Stimulated activated CD8-positive, alpha-beta memory T cell treated with anti-CD3 and anti-CD28 coated beads, Interleukin-12 subunit alpha, Interleukin-12 subunit beta, amount 100 ng/mL, for 1 hour (primary cell): ENCODE data around the gene PTPA.
"Not testable (repeated sequence)": the region's sequence is repeated elsewhere in the genome, so short reads cannot be mapped to it uniquely, and the experiment has no call there.

Experiments used
- DNase-seq: peaks from one replicate; pipeline ENCODE4 v3.0.0-alpha.2; 2020; ENCODE audit warnings: low read depth

PTPA gene

GRCh38 chr9:129177791-129178567 is 66.8 kb downstream of the PTPA start, which contains the start of gene IER5L:
Gene IER5L (minus strand): TSS chr9:129178261. CDS start chr9:129178052, 209 bp downstream.
- peak; percentile 86 for DNase-seq

- DNase-seq, result no peak
Observed at GRCh38 chr9:129178568-129179382, 67.6 kb downstream of the PTPA start.

- no peak for DNase-seq
Observed at GRCh38 chr9:129181246-129181645, 70.0 kb downstream of the PTPA start.

GRCh38 chr9:129182122-129182521 is 70.9 kb downstream of the PTPA start:
- no peak for DNase-seq

GRCh38 chr9:129182625-129183494 is 71.6 kb downstream of the PTPA start:
- DNase-seq, result no peak

- no peak for DNase-seq
Observed at GRCh38 chr9:129183495-129184218, 72.4 kb downstream of the PTPA start.

GRCh38 chr9:129184219-129184524 is 73.0 kb downstream of the PTPA start:
- DNase-seq, result no peak

- no peak for DNase-seq
Observed at GRCh38 chr9:129184596-129185122, 73.4 kb downstream of the PTPA start.

GRCh38 chr9:129185402-129185801 is 74.2 kb downstream of the PTPA start:
- no peak for DNase-seq

- no peak for DNase-seq
Observed at GRCh38 chr9:129185991-129186390, 74.8 kb downstream of the PTPA start.

- DNase-seq, result no peak
Observed at GRCh38 chr9:129187042-129187441, 75.8 kb downstream of the PTPA start.

- DNase-seq, result not testable (repeated sequence)
Observed at GRCh38 chr9:129189971-129190370, 78.8 kb downstream of the PTPA start.

- no peak for DNase-seq
Observed at GRCh38 chr9:129191234-129191633, 80.0 kb downstream of the PTPA start.

- no peak for DNase-seq
Observed at GRCh38 chr9:129193655-129194054, 82.4 kb downstream of the PTPA start.

GRCh38 chr9:129194221-129194620 is 83.0 kb downstream of the PTPA start:
- no peak for DNase-seq

- DNase-seq, result no peak
Observed at GRCh38 chr9:129195606-129196005, 84.4 kb downstream of the PTPA start.

- not testable (repeated sequence) for DNase-seq
Observed at GRCh38 chr9:129197045-129197444, 85.8 kb downstream of the PTPA start.

GRCh38 chr9:129197978-129198318 is 86.7 kb downstream of the PTPA start:
- DNase-seq, result no peak
